ENCODE results near the gene SUSD6.

DNA sequence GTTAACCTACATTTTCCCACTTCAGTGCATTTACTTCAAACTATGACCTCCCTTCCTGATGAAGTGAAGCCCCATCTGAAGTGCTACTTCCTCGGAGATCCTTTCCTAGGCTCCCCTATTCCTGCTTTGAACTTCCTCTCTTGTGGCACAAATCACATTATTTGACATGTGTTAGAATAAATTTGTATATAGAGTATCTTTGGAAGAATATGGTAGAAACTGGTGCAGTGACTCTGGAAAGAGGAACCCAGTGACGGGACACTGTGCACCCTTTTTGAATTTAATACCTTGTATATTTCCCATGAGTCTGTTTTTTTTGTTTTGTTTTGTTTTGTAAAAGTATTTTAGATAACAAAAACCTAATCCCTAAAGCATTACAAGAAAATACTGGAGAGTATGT lies 89.2 kb downstream of the SUSD6 start:
- TF ChIP-seq, protein P1, sequence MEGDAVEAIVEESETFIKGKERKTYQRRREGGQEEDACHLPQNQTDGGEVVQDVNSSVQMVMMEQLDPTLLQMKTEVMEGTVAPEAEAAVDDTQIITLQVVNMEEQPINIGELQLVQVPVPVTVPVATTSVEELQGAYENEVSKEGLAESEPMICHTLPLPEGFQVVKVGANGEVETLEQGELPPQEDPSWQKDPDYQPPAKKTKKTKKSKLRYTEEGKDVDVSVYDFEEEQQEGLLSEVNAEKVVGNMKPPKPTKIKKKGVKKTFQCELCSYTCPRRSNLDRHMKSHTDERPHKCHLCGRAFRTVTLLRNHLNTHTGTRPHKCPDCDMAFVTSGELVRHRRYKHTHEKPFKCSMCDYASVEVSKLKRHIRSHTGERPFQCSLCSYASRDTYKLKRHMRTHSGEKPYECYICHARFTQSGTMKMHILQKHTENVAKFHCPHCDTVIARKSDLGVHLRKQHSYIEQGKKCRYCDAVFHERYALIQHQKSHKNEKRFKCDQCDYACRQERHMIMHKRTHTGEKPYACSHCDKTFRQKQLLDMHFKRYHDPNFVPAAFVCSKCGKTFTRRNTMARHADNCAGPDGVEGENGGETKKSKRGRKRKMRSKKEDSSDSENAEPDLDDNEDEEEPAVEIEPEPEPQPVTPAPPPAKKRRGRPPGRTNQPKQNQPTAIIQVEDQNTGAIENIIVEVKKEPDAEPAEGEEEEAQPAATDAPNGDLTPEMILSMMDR (IDR thresholded peaks at IDR 0.05), result no peak
- TF ChIP-seq EP300 (IDR thresholded peaks at IDR 0.05), result no peak
